ENCODE measurements around the gene MYCL. TPM values are rescaled to one million over a fixed set of nuclear protein-coding genes. Genes with fewer than 3 reads are reported as not detected.

The MYCL gene
- total RNA-seq, 1 donor from 2014 or later = 3.8 TPM

- Histone ChIP-seq H3K79me2 (ENCODE audit: insufficient read depth, low read length) (no peaks in the 10 kb centered on the region), H4K20me1 (ENCODE audit: insufficient read depth, low read length) (no peaks in the 10 kb centered on the region), H3K4me3 (ENCODE audit: insufficient read depth, low read depth, low read length) (no peak overlapping the region), H3K27me3 (ENCODE audit: insufficient read depth, low read length) (peaks cover 21% of the 10 kb centered on the region), H3K4me1 (ENCODE audit: insufficient read depth, low read length) (no peaks in the 10 kb centered on the region), H3K9me3 (ENCODE audit: insufficient read depth, low read depth, low read length) (no peaks in the 10 kb centered on the region), H3K36me3 (ENCODE audit: insufficient read depth, low read length) (no peaks in the 10 kb centered on the region), H3K27ac (ENCODE audit: low read depth, low read length) (no peak overlapping the region), H2AFZ (ENCODE audit: low read depth, low read length) (no peak overlapping the region), H3K4me2 (ENCODE audit: low read length) (no peak overlapping the region), H3K9ac (ENCODE audit: low read length) (no peak overlapping the region)
- FAIRE-seq = no peak
- Mint-ChIP-seq H3K4me3 (ENCODE audit: unreplicated experiment) (no peak overlapping the region), H3K4me1 (ENCODE audit: low read depth, unreplicated experiment) (no peaks in the 10 kb centered on the region), H3K27ac (ENCODE audit: unreplicated experiment) (no peak overlapping the region), H3K9me3 (ENCODE audit: unreplicated experiment) (no peaks in the 10 kb centered on the region), H3K27me3 (ENCODE audit: low read depth, unreplicated experiment) (peaks cover 16% of the 10 kb centered on the region), H3K36me3 (ENCODE audit: low read depth, unreplicated experiment) (peaks cover 3% of the 10 kb centered on the region)
- no peak for TF ChIP-seq CTCF (IDR thresholded peaks at IDR 0.05; ENCODE audit: insufficient read depth, low read depth, low read length)
- no peak for TF ChIP-seq EZH2 (IDR thresholded peaks at IDR 0.05; ENCODE audit: insufficient read depth, low read length)
- no peak for DNase-seq (ENCODE audit: low read depth)
Observed at GRCh38 chr1:39946216-39946615, 44.5 kb upstream of the MYCL start.

- Histone ChIP-seq H3K9me3 (ENCODE audit: insufficient read depth, low read depth, low read length) (no peaks in the 10 kb centered on the region), H3K79me2 (ENCODE audit: insufficient read depth, low read length) (no peaks in the 10 kb centered on the region), H3K4me1 (ENCODE audit: insufficient read depth, low read length) (no peaks in the 10 kb centered on the region), H3K27ac (ENCODE audit: low read depth, low read length) (no peak overlapping the region), H3K4me3 (ENCODE audit: insufficient read depth, low read depth, low read length) (no peak overlapping the region), H4K20me1 (ENCODE audit: insufficient read depth, low read length) (no peaks in the 10 kb centered on the region), H3K9ac (ENCODE audit: low read length) (no peak overlapping the region), H3K36me3 (ENCODE audit: insufficient read depth, low read length) (no peaks in the 10 kb centered on the region), H2AFZ (ENCODE audit: low read depth, low read length) (no peak overlapping the region), H3K4me2 (ENCODE audit: low read length) (no peak overlapping the region), H3K27me3 (ENCODE audit: insufficient read depth, low read length) (peaks cover 24% of the 10 kb centered on the region)
- H3K4me1 Mint-ChIP-seq (ENCODE audit: low read depth, unreplicated experiment) = no peaks in the 10 kb centered on the region
- H3K9me3 Mint-ChIP-seq (ENCODE audit: unreplicated experiment) = no peaks in the 10 kb centered on the region
- TF ChIP-seq CTCF (IDR thresholded peaks at IDR 0.05; ENCODE audit: insufficient read depth, low read depth, low read length) (no peak), EZH2 (IDR thresholded peaks at IDR 0.05; ENCODE audit: insufficient read depth, low read length) (no peak)
- DNase-seq (ENCODE audit: low read depth) (no peak), FAIRE-seq (no peak)
- H3K27me3 Mint-ChIP-seq (ENCODE audit: low read depth, unreplicated experiment) = peaks cover 25% of the 10 kb centered on the region
- H3K4me3 Mint-ChIP-seq (ENCODE audit: unreplicated experiment) = no peak overlapping the region
- H3K36me3 Mint-ChIP-seq (ENCODE audit: low read depth, unreplicated experiment) = no peaks in the 10 kb centered on the region
- no peak overlapping the region for H3K27ac Mint-ChIP-seq (ENCODE audit: unreplicated experiment)
Observed at GRCh38 chr1:39944410-39945112, 42.8 kb upstream of the MYCL start.
